NCI-H2196 (cell line): ENCODE results near the gene LILRB4.
A peak's percentile ranks its signal among the peaks of the same experiment; 100 is the strongest.
"Not testable (repeated sequence)": the region's sequence is repeated elsewhere in the genome, so short reads cannot be mapped to it uniquely, and the experiment has no call there.

Source experiments
- DNase-seq: peaks from one replicate; lab custom pipeline; 2025; ENCODE audit not compliant: unreplicated experiment; lab: John Stamatoyannopoulos, UW

The LILRB4 gene

DNA sequence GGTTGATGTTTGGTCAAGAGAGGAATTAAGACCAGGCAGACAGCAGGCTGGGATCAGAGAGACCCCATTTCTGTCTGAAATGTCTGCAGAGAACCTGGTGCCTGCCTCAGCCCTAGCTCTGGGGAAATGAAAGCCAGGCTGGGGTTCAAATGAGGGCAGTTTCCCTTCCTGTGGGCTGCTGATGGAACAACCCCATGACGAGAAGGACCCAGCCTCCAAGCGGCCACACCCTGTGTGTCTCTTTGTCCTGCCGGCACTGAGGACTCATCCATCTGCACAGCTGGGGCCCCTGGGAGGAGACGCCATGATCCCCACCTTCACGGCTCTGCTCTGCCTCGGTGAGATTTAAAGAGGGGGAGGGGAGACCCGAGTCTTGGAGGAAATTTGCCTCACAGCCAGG, at the start of gene LILRB4:
TSS of gene LILRB4 (plus strand) at position 256 of the 400 bp plus-strand sequence. CDS start at position 305, 49 bp downstream.
- no peak for DNase-seq

- DNase-seq, result peak; percentile 4
Measured at GRCh38 chr19:54614726-54615125, 48.1 kb upstream of the LILRB4 start.

DNA sequence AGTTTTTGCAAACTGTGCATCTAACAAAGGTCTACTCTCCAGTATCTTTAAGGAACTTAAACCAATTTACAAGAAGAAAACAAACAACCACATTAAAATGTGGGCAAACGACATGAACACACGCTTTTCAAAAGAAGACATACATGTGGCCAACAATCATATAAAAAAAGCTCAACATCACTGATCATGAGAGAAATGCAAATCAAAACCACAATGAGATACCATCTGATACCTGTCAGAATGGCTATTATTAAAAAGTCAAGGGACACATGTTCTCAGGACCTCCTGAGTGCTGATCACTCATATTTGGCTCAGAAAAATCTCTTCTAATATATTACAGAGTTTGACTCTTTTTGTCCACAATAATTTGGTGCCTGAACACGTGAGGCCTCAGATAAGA, 46.7 kb upstream of the LILRB4 start:
- no peak for DNase-seq

- DNase-seq, result no peak
Measured at GRCh38 chr19:54616821-54617560, 45.8 kb upstream of the LILRB4 start.

DNA sequence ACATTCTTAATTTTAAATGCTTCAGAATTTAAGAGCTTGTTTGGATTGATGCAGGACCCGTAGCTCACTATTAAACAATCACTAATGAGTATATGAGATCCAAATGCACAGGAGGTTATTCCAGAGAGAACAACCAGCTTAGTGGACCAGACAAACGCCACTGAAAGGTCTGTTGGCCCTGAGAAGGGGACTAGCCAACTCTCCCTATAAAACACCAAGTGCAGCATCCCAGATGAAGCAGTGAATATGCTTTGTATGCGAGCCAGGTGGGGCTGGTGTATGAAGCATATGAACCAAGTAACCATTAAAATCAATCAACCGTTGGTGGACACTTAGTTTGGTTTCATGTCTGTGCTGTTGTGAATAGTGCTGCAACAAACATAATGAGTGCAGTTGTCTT, 42.3 kb upstream of the LILRB4 start:
- DNase-seq, result no peak

- no peak for DNase-seq
Measured at GRCh38 chr19:54622431-54622830, 40.4 kb upstream of the LILRB4 start.

DNA sequence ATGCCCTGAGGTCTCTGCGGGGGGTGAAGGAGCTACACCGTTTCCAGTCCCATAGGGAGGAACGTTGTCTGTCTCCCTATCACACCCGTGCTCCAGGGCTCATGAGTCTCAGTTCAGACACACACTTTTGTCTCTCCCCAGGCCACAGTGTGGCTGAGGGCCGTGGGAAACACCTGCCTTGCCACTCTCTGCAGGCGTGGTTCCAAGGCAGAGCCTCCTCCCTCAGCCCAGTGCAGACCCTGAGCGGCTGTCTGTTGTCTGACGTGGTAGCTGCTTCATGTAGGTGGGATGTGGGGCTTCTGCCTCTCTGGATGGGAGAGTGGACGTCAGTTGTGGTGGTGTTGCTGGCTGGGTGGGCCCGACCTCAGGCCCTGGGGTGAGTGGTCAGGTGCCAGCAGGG, 38.6 kb upstream of the LILRB4 start:
- DNase-seq, result not testable (repeated sequence)

DNA sequence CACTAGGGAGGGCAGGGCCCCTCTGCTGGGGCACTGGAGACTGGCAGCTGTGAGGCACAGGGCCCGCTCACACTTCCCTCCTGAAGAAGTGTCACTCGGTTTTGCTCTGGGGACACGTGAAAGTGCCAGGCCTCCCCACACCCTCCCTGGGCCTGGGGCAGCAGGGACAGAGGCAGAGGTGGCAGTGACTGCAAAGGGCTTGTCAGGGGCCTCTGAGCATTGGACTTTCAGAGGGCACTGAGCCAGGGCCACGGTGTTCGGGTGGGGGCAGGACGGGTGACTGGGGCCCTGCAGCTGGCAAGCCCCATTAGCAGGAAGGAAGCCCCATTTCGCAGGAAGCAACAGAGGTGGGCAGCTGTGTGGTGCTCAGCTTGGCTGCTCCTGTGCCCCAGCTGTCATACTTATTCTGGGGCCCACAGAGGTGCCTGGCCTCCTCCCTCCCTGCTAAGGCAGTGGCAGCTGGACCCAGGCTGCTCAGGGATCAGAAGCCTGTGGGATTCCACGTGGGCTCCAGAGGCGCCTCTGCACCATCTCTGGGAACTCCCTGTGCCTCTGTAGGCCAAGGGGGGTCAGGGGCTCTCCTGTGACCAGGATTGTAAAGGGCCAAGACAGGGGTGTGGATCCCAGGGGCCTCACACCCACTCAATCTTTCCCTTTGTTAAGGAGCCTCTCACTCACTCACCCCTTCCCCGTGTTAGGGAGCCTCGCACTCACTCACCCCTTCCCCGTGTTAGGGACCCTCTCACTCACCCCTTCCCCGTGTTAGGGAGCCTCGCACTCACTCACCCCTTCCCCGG, 37.7 kb upstream of the LILRB4 start:
- DNase-seq, result not testable (repeated sequence)

DNA sequence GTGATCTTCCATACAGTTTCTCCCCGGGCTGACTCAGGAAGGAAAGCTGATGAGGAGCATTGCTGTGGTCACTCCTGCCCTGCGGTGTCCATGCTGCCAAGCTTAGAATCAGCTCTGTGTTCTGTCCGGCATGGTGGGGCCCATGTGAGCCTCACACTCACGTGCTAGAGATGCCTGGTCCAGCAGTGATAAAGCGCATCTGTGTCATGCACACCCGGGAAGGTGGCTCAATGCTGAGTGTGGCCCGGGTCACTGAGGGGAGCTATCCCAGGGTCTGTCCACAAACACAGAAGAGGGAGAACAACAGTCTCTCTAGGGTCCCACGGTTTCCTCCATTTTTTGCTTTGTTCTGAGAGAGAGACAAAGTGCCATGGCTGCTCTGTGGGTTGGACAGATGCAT, 36.0 kb upstream of the LILRB4 start:
- no peak for DNase-seq

- not testable (repeated sequence) for DNase-seq
Measured at GRCh38 chr19:54627912-54628311, 34.9 kb upstream of the LILRB4 start.

DNA sequence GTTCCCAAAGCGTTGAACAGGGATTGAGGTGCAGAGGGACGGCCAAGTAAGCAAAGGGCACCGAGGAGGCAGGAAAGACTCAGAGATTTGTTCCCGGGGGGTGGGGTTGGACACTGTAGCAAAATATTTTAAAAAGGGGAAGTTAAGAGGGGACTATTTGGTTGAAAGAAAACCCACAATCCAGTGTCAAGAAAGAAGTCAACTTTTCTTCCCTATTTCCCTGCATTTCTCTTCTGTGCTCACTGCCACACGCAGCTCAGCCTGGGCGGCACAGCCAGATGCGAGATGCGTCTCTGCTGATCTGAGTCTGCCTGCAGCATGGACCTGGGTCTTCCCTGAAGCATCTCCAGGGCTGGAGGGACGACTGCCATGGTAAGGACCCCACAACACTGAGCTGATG, 32.5 kb upstream of the LILRB4 start, which contains the start of gene LILRB1:
TSS of gene LILRB1 (plus strand) at position 223 of the 400 bp plus-strand sequence. CDS start 590 bp downstream, outside the sequence.
- DNase-seq, result not testable (repeated sequence)

DNA sequence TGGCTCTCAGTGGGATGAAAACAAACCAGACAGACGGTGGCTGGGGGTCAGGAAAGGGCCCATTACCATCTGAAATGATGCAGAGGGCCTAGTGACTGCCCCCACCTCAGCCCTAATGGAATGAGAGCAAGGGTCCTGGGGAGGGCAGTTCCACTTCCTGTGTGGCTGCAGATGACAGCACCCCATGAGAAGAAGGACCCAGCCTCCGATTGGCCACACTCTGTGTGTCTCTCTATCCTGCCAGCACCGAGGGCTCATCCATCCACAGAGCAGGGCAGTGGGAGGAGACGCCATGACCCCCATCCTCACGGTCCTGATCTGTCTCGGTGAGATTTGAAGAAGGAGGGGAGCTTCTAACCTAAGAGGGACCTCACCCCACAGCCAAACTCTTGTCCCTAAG, 32.0 kb upstream of the LILRB4 start:
- no peak for DNase-seq

- DNase-seq, result not testable (repeated sequence)
Measured at GRCh38 chr19:54631489-54632337, 31.1 kb upstream of the LILRB4 start.

DNA sequence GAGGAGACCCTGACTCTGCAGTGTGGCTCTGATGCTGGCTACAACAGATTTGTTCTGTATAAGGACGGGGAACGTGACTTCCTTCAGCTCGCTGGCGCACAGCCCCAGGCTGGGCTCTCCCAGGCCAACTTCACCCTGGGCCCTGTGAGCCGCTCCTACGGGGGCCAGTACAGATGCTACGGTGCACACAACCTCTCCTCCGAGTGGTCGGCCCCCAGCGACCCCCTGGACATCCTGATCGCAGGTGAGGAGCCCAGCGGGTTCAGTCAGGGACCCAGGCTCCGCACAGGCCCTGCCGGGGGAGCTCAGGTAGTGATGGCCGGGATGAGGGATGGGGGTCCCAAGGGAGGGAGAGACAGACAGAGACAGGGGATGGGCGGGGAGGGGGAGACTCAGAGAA, 30.3 kb upstream of the LILRB4 start:
- DNase-seq, result not testable (repeated sequence)

DNA sequence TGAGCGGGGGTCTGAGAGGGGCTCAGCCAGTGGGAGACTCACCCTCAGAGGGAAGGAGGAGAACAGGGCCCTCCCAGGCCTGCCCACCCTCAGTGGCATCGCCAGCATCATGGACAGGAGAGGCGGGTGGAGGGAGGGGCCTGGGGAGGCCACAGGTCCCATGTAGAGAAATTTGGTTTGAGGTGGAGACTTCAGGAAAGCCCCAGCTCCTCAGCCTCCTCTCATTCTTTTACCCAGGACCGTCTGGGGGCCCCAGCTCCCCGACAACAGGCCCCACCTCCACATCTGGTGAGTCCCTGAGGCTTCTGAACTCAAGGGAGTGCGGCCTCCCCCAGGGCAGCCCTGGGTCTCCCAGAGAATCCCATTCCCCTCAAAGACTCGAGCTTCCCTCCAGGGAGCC, 29.4 kb upstream of the LILRB4 start:
- no peak for DNase-seq

DNA sequence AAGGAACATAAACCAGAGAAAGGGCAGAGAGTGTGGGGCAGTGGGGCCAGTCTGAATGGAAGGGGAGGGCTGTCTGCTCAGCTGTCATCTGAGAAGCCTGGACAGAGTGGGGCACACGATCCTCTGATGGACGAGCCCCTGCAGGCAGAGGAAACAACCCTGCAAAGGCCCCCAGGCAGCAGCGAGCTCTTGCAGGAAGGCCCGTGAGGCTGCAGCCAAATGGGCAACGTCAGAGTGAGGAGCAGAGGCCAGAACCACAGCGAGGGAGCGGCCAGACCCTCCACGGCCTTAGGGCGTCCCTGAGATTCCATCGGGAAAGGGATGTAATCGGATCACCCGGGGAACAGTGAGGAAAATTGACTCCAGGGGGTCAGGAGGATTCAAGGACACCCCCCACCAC, 26.7 kb upstream of the LILRB4 start:
- DNase-seq, result not testable (repeated sequence)

GRCh38 chr19:54638683-54639082, 24.1 kb upstream of the LILRB4 start:
- no peak for DNase-seq

GRCh38 chr19:54642953-54643352, 19.8 kb upstream of the LILRB4 start:
- DNase-seq, result not testable (repeated sequence)

- DNase-seq, result not testable (repeated sequence)
Measured at GRCh38 chr19:54643583-54643982, 19.2 kb upstream of the LILRB4 start.

GRCh38 chr19:54644056-54644455, 18.7 kb upstream of the LILRB4 start:
- DNase-seq, result no peak

GRCh38 chr19:54646331-54646841, 16.4 kb upstream of the LILRB4 start:
- DNase-seq, result no peak
